ENCODE data around the gene TNIP3.

GRCh38 chr4:121166976-121167375 lies 2.9 kb upstream of the TNIP3 start:
- TF ChIP-seq CTCF (IDR thresholded peaks at IDR 0.05), result no peak
- TF ChIP-seq POLR2A (IDR thresholded peaks at IDR 0.05), result no peak
